Erythroblast (primary cell): Measurements from ENCODE around the gene PPIL1.
A peak's percentile ranks its signal among the peaks of the same experiment; 100 is the strongest.

Experiments used
- DNase-seq, 2 experiments: peaks; one replicate each; lab custom pipeline; 2025; lab: John Stamatoyannopoulos, UW
- GATA1 ChIP-seq: IDR thresholded peaks from 2 replicates; pipeline ENCODE4 v1.6.1; 2011; ENCODE audit warnings: low read depth, mild to moderate bottlenecking, control low read depth, low read length, moderate library complexity
- POLR2A ChIP-seq: IDR thresholded peaks from 2 replicates; pipeline ENCODE4 v1.6.1; 2011; ENCODE audit warnings: mild to moderate bottlenecking, low read length

PPIL1 gene

DNA sequence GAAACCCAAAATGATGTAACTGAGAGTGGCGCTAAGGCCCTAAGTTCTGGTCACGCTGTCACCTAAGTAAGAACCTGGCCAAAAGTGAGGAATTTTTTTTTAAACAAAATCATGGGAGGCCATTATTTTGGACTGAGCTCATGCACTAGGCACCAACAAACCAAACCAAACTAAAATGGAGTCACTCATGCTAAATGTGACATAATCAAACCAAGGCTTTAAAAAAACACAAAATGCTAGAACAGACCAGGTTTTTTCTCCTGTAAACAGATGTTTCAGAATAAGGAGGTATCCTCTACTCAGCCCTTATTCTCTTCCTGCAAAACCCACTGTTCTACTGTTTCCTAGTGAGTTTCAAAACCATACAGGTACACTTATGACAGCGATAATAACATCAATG lies 10.0 kb upstream of the PPIL1 start:
- DNase-seq = no peak
- TF ChIP-seq POLR2A (no peak), GATA1 (no peak)

DNA sequence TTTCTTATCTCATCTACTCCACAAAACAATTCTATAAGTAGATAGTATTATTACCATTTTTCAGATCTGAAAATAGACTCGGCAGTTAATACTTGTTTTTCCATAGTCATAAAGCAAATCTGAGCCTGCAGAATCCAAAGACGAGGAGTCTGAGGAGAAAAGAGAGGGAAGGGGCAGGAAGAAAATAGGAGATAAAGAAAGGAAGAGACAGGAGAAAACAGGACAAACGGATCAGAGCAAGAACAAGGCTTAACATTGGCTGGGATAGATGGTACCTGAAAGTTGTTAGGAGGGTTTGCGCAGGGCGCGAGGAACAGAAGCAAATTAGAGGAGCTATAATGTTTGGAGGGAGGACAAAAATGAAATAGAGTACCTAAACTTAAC lies 639 bp upstream of the PPIL1 start:
- TF ChIP-seq GATA1 (no peak), POLR2A (no peak)
- DNase-seq = no peak

DNA sequence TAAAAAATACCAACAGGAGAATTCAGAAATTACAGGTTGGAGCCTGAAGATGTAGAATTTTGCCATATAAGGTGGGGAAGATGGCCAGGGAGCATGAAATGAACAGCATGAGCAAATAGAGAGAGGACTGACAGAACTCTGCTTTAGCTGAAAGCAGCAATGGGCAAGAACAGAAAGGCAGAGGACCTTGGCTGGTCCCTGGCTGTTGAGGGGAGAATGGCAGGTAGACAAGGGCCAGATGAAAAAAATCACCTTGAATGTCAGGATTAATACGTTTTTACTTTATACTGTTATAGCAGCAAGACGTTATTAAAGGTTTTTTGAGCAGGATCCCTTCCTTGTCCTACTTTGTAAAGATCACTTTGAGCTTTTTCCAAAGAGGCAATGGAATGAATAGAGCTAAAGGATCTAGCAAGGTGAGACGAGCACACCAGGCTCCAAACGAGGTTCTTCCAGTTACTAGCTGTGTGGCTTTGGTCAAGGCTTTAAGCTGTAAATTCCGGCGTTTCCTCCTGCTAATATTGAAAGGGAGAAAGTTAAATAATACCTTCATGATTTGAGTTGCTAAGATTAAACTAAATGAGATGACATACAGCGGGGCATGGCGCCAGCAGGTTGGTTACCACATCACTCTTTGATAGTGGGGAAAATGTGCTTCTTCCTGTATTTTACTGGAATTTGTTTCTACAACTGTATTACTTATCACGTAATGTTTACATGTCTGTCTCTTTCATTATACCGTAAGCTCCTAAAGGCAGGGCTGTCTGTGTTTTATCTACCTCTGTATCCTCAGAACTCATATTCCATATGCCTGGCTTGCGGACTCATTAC lies 776 bp downstream of the PPIL1 start:
- peak; percentile 60 to 74 for DNase-seq

DNA sequence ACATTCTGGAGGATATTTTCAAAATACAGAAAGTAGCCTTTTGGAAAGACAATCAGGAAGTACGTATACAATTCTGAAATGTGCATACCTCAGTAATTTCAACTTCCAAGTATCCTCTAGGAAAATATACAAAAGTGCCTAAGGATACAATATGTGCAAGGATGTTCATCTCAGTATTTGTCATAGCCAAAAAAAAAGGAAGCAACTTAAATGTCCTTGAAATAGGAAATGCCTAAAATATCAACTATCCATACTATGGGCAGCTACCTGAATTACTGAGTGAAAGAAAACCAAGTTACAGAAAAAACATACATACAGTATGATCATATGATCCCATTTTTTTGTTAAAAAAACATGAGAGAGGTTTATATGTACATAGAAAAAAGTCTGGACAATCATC lies 1.5 kb downstream of the PPIL1 start:
- no peak for DNase-seq
- TF ChIP-seq POLR2A (no peak), GATA1 (no peak)

More for the DNA sequence above, 776 bp downstream of the PPIL1 start:
- TF ChIP-seq GATA1 (no peak), POLR2A (no peak)

DNA sequence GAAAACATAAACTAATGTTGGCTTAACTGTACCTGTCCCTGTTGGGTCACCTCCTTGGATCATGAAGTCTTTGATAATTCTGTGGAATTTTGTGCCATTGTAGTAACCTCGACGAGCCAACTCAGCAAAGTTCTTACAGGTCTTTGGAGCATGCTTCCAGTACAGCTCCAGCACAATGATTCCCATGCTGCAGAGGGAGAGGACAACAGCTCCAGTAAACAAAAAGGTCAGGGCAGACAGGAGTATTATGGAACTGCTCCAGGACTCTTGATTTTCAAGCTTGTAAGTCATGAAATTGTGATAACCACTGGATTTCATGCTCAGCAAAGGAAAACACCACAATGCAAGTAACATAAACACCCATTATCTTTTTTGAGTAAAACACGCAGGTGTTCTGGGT lies 2.9 kb downstream of the PPIL1 start:
- no peak for TF ChIP-seq POLR2A
- no peak for TF ChIP-seq GATA1
- no peak for DNase-seq

DNA sequence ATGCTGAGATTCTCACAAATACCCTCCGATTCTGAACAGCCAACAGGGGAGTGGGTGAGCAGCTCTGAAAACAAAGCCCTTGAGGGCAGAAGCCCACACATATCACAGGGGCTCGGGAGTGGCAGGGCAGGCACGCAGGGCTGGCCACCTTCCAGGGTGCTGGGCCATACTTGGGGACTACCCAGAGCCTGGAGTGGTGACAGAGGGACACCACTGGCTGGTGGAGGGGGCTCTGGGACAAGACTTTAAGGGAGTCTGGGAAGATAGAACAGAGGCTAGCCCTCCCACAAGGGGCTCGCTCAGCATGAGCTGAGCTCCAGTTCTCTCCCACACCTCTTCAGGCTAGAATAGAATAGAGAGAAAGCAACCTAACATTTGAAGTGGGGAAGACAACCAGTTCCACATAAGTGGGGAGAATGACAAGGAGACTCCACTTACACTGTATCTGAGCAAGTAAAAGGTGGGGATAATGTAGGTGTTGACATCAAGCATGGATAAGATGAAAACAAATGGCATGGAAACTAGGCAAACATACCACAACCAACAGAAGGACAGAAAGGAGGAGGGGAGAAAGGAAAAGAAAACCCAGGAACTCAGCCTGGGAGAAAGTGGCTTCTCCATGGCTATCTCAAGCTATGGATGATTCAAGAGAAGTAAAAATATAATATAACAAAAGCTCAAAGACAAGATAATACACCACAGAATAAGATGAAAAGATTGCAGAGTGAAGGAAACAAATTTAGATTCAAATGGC lies 7.0 kb downstream of the PPIL1 start:
- TF ChIP-seq POLR2A = no peak
- TF ChIP-seq GATA1 = no peak
- no peak for DNase-seq

DNA sequence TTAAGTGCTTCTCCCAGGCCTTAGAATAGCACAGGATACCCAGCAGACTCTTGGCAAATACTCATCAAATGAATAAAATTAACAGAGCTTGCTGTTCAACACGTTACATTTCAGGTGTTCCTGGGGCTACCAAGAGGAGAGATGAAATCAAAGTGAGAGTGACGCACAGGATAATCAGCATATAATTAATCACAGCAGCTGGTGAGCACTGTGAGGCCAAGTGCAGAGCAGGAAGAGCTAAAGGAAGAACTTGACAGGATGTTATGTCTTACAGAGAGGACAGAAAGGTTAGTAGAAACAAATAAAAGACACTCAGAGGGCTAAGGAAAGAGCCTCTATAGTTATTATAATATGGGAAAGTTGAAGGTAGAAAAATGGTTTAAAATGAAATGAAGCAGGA lies 8.8 kb downstream of the PPIL1 start:
- no peak for DNase-seq
- TF ChIP-seq POLR2A (no peak), GATA1 (no peak)

DNA sequence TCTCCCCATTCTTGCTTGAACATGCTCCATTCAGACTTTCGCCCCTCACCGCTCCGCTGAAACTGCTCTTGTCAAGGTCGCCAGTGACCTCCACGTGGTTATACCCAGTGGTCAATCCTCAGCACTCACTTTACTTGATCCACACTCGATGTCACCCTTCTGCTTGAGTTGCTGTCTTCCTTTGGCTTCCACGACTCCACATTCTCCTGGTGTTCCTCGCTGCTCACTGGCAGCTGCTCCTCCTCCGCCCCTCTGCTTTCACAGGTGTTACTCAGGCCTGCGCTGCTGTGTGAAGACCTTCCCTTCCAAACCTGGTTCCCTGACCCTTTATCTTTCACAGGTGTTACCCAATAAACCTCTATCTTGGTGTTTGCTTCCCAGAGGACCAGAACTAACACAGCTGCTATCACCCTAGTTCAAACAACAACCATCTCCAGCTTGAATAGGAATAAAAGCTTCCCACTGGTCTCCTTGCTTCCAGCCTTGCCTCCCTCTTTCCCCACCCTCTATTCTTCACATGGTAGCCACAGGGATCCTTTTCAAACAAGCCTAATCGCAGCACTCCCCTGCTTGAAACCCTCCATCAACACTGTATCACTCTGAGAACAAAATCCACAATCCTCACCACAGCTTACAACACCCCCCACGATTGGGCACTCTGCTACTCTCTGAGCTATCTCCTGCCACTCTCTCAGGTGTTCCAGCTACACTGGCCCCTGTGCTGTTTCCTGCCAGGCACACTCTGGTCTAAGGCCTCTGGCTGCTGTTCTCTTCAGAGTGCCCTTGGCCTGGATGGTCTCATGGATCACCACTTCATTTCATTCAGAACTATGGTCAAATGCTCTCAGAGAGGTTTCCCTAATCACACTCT lies 10.7 kb downstream of the PPIL1 start:
- no peak for DNase-seq
- TF ChIP-seq GATA1 = no peak
- TF ChIP-seq POLR2A = no peak

DNA sequence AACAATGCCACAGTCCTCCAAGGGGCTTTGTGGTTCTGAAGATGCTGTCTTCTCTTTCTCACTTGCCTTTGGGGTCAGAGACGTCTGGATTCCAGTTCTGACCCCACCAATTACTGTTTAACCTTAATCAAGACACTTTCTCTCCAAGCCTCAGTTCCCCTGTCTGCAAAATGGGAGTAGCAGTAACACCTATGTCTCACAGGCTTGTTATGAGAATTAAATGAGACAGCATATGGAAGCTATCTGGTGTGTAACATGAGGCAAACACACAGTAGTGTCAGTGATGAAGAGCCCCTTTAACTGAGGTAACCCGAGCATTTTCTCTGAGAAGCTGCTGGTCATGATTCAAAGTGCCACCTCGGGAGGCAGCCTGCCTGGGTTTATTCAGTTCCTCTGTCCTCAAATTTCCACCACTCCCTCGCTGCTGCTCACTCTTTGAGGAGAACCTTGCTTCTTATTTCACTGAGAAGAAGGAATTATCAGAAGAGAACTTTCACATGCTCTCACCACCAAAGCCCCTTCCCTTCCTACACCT lies 11.7 kb downstream of the PPIL1 start:
- DNase-seq = peak in 1 of 2 experiments; percentile 48
- TF ChIP-seq POLR2A = no peak
- no peak for TF ChIP-seq GATA1

DNA sequence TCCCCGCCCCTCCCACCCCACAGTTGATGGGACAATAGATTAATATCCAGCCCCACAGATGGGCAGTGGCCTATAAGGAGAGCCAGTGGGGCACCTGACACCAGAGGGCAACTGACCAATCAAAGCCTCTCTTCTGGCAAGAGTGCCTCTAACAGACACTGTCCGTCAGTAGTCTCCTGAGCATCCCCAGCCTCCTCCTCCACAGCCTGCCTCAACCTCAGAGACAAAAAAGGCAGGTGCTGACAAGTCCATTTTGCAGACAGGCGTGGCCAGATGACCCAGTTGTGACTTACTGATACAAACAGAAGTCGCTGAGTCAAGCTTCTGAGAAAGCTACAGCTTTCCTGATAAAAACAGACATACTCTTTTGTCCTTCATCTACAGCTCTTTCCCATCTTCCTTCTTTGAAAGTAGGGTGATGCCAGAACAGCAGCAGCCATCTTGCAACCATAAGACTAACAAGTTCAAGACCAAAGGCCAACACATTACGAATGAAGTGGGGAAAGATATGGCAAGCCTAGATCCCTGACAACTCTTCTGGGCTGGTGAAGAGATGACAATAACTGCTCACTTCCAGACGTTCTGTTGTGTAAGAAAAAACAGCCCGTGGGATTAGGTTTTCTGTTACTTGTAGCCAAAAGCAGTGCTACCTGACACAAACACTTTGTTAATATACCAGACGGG lies 12.3 kb downstream of the PPIL1 start:
- TF ChIP-seq GATA1 (no peak), POLR2A (peak; percentile 77)
- peak; percentile 88 to 95 for DNase-seq

DNA sequence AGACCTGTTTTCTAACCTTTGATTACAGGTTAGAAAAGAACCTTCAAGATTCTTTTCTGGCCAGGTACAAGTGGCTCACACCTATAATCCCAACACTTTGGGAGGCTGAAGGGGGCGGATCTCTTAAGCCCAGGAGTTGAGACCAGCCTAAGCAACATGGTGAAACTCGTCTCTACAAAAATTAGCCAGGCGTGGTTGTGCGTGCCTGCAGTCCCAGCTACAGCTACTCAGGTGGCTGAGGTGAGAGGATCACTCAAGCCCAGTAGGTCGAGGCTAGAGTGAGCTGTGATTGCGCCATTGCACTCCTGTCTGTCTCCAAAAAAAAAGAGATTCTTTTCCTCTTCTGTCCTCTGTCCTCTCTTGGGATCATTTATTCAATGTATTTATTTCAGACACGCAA lies 14.5 kb downstream of the PPIL1 start:
- no peak for TF ChIP-seq GATA1
- TF ChIP-seq POLR2A = no peak
- no peak for DNase-seq

DNA sequence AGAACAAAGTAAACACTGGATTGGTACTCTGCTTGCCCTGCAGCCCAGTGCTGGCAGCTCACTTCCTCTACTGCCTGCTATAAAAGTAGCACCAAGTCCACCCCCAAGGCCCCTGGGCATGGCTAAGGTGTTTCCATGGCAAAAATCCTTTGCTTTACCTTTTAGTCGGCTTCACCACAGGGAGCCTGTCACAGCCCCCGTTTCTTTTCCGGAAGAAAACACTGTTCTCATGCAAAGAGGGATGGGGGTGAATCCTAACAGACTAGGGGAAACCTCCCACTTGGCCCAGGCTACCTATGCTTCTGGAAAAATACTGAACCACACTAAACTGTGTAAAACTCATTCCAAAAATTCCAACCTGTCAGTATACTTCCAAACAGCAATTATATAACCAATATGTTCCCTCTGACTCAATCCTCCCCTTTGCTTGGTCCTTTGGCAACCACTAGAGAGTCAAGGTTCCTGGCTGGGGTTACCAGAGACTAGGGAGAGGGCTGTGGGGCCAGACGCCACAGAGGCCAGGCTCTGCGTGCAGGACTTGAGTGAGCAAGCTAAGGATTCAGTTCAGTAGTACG lies 16.1 kb downstream of the PPIL1 start:
- no peak for DNase-seq
- no peak for TF ChIP-seq GATA1
- TF ChIP-seq POLR2A = no peak

DNA sequence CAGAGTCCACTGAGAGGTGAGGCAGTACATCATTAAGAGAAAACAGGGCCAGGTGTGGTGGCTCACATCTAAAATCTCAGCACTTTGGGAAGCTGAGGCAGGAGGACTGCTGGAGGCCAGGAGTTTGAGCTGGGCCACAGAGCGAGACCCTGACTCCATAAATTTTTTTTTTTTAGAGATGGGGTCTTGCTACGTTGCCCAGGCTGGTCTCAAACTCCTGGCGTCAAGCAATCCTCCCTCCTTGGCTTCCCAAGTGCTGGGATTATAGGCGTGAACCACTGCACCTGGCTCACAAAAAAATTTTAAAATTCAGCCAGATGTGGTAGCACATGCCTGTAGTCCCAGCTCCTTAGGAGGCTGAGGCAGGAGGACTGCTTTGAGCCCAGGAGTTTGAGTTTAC lies 17.3 kb downstream of the PPIL1 start:
- no peak for DNase-seq
- no peak for TF ChIP-seq POLR2A
- TF ChIP-seq GATA1 = no peak
